SIG-M5 (cell line): Measurements from ENCODE around the gene IL12RB2.
"Not testable (repeated sequence)": the region's sequence is repeated elsewhere in the genome, so short reads cannot be mapped to it uniquely, and the experiment has no call there.

Experiments used
- DNase-seq: peaks from one replicate; lab custom pipeline; 2025; lab: John Stamatoyannopoulos, UW

The IL12RB2 gene

GRCh38 chr1:67399199-67399993, 91.7 kb downstream of the IL12RB2 start:
- no peak for DNase-seq

GRCh38 chr1:67400029-67400786, 92.5 kb downstream of the IL12RB2 start:
- not testable (repeated sequence) for DNase-seq

- no peak for DNase-seq
These were observed 93.8 kb downstream of the IL12RB2 start for GRCh38 chr1:67401443-67401842.

- no peak for DNase-seq
These were observed 96.5 kb downstream of the IL12RB2 start for GRCh38 chr1:67404212-67404620.

- no peak for DNase-seq
These were observed 98.0 kb downstream of the IL12RB2 start for GRCh38 chr1:67405473-67406245.

GRCh38 chr1:67407498-67407897, 99.8 kb downstream of the IL12RB2 start:
- DNase-seq = no peak

- no peak for DNase-seq
These were observed 100.5 kb downstream of the IL12RB2 start for GRCh38 chr1:67408148-67408547.

GRCh38 chr1:67413101-67413500, 105.4 kb downstream of the IL12RB2 start:
- not testable (repeated sequence) for DNase-seq

GRCh38 chr1:67414574-67414973, 106.9 kb downstream of the IL12RB2 start:
- DNase-seq = no peak

GRCh38 chr1:67415041-67415440, 107.4 kb downstream of the IL12RB2 start:
- DNase-seq = no peak

- DNase-seq = not testable (repeated sequence)
These were observed 110.1 kb downstream of the IL12RB2 start for GRCh38 chr1:67417733-67418132.

GRCh38 chr1:67418839-67419586, 111.3 kb downstream of the IL12RB2 start:
- no peak for DNase-seq

- no peak for DNase-seq
These were observed 113.3 kb downstream of the IL12RB2 start for GRCh38 chr1:67420835-67421492.

GRCh38 chr1:67427465-67427864, 119.8 kb downstream of the IL12RB2 start:
- no peak for DNase-seq

GRCh38 chr1:67427947-67428346, 120.3 kb downstream of the IL12RB2 start:
- no peak for DNase-seq

- DNase-seq = no peak
These were observed 121.4 kb downstream of the IL12RB2 start for GRCh38 chr1:67429011-67429527.

- no peak for DNase-seq
These were observed 122.1 kb downstream of the IL12RB2 start for GRCh38 chr1:67429528-67430357.

GRCh38 chr1:67430358-67431155, 122.9 kb downstream of the IL12RB2 start, which contains the start of gene SERBP1:
Gene SERBP1, minus strand, starts transcription at chr1:67430402. Its CDS starts 102 bp downstream, at chr1:67430300.
- peak; percentile 69 for DNase-seq

GRCh38 chr1:67431156-67431765, 123.6 kb downstream of the IL12RB2 start:
- no peak for DNase-seq
